Tibial artery (tissue), 4 donors: Measurements from ENCODE around the gene ROM1.
A peak's percentile ranks its signal among the peaks of the same experiment; 100 is the strongest.

Experiments used
- DNase-seq, 2 donors: peaks; one replicate each; pipeline ENCODE4 v3.0.0-alpha.2; 2019
- H3K27ac ChIP-seq, 2 donors: fragments of 200-600 bp; sonication (generic) in 1 of 2; 1 replicate in 1 of 2; 2 replicates in 1 of 2; pipeline ENCODE4 v1.5.1; 2018 to 2019; ENCODE audit warnings: mild to moderate bottlenecking in 1 of 2
- H3K27me3 ChIP-seq, 2 donors: fragments of 200-600 bp; sonication (generic) in 1 of 2; one replicate each; pipeline versions ENCODE4 v1.5.1 to v1.6.0; 2016 to 2019
- H3K36me3 ChIP-seq, 3 donors: fragments of 200-600 bp; sonication (generic) in 2 of 3; one replicate each; pipeline ENCODE4 v1.5.1; 2016 to 2019; ENCODE audit warnings: mild to moderate bottlenecking in 2 of 3
- H3K4me1 ChIP-seq, 4 donors: fragments of 200-600 bp; sonication (generic) in 2 of 4; 1 replicate in 3 of 4; 2 replicates in 1 of 4; pipeline ENCODE4 v1.5.1; 2016 to 2019
- H3K4me3 ChIP-seq, 2 donors: fragments of 200-600 bp; sonication (generic) in 1 of 2; 1 replicate in 1 of 2; 2 replicates in 1 of 2; pipeline ENCODE4 v1.5.1; 2018 to 2019; ENCODE audit warnings: mild to moderate bottlenecking in 2 of 2
- H3K9me3 ChIP-seq, 3 donors: fragments of 200-600 bp; sonication (generic) in 1 of 3; one replicate each; pipeline ENCODE4 v1.5.1; 2016 to 2019
- intact Hi-C: fragments of 100-400 bp; cut with DNase I; formaldehyde crosslinking; loops from one replicate; pipeline ENCODE4 v1.15.0; 2023; ENCODE audit warnings: low total_unique reads
- TF ChIP-seq, protein P1 (sequence below), 2 experiments: fragments of 200-600 bp in 1 of 2; fragments of 450-650 bp in 1 of 2; IDR thresholded peaks; one replicate each; pipeline ENCODE4 v1.5.1; 2017 to 2019; ENCODE audit warnings: antibody characterized with exemption in 2 of 2, mild to moderate bottlenecking in 1 of 2, moderate library complexity in 1 of 2

Gene ROM1

DNA sequence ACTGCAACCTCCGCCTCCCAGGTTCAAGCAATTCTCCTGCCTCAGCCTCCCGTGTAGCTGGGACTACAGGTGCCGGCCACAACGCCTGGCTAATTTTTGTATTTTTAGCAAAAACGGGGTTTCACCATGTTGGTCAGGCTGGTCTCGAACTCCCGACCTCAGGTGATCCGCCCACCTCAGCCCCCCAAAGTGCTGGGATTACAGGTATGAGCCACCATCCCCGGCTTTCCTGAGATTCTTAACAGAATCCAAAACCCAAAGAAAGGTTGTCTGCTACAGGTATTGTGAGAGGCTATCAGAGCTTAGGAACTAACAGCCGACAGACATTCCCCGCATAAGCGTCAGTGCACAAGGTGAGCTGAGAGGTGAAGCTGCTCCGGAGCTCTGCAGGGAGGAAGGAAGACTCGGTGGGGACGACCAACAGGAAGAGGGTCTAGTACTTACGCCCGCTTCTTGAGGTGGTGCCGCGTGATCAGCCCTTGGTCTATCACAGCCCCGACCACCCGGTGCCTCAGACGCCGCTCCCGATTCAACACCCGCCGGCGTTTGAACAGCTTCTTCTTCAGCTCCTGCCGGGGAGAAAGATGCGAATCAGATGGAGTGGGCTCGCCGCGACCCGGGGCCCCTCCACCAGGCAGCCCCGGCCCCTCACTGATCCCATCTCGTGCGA, 51.5 kb downstream of the ROM1 start:
- TF ChIP-seq, protein P1, sequence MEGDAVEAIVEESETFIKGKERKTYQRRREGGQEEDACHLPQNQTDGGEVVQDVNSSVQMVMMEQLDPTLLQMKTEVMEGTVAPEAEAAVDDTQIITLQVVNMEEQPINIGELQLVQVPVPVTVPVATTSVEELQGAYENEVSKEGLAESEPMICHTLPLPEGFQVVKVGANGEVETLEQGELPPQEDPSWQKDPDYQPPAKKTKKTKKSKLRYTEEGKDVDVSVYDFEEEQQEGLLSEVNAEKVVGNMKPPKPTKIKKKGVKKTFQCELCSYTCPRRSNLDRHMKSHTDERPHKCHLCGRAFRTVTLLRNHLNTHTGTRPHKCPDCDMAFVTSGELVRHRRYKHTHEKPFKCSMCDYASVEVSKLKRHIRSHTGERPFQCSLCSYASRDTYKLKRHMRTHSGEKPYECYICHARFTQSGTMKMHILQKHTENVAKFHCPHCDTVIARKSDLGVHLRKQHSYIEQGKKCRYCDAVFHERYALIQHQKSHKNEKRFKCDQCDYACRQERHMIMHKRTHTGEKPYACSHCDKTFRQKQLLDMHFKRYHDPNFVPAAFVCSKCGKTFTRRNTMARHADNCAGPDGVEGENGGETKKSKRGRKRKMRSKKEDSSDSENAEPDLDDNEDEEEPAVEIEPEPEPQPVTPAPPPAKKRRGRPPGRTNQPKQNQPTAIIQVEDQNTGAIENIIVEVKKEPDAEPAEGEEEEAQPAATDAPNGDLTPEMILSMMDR (IDR thresholded peaks at IDR 0.05): no peak
- Histone ChIP-seq H3K36me3 (peaks cover 8 to 27% (median 10%) of the 10 kb centered on the region in 3 donors), H3K4me1 (peaks cover 7 to 34% (median 20%) of the 10 kb centered on the region in 4 donors), H3K27me3 (no peaks in the 10 kb centered on the region), H3K9me3 (no peaks in the 10 kb centered on the region), H3K4me3 (peak overlapping the region; percentile 87 to 96), H3K27ac (peak overlapping the region; percentile 87 to 96)
- DNase-seq: no peak
- intact Hi-C loops: no loop called here
